Fibroblast of the conjunctiva (primary cell): Measurements from ENCODE around the gene DROSHA.
A peak's percentile ranks its signal among the peaks of the same experiment; 100 is the strongest.
"Not testable (repeated sequence)": the region's sequence is repeated elsewhere in the genome, so short reads cannot be mapped to it uniquely, and the experiment has no call there.

Source experiments
- DNase-seq: peaks from one replicate; pipeline ENCODE4 v3.0.0-alpha.2; 2010; ENCODE audit warnings: low read depth

Gene DROSHA

GRCh38 chr5:31531888-31532547 is at the start of gene DROSHA, which contains the start of gene C5orf22:
DROSHA (minus strand) TSS chr5:31532093; CDS start chr5:31529059, 3,034 bp downstream.
C5orf22 (plus strand) TSS chr5:31532301; CDS start chr5:31532393, 92 bp downstream.
- DNase-seq = peak; percentile 87

GRCh38 chr5:31579558-31579957 is 47.7 kb upstream of the DROSHA start:
- no peak for DNase-seq

GRCh38 chr5:31577438-31577837 is 45.5 kb upstream of the DROSHA start:
- DNase-seq = no peak

- no peak for DNase-seq
These were observed 42.9 kb upstream of the DROSHA start for GRCh38 chr5:31574772-31575171.

- DNase-seq = no peak
These were observed 41.7 kb upstream of the DROSHA start for GRCh38 chr5:31573494-31574142.

GRCh38 chr5:31569068-31569467 is 37.2 kb upstream of the DROSHA start:
- no peak for DNase-seq

- no peak for DNase-seq
These were observed 36.5 kb upstream of the DROSHA start for GRCh38 chr5:31568302-31568835.

- not testable (repeated sequence) for DNase-seq
These were observed 34.5 kb upstream of the DROSHA start for GRCh38 chr5:31566362-31566761.

- DNase-seq = no peak
These were observed 31.3 kb upstream of the DROSHA start for GRCh38 chr5:31563216-31563615.

- no peak for DNase-seq
These were observed 30.1 kb upstream of the DROSHA start for GRCh38 chr5:31561946-31562345.

GRCh38 chr5:31559942-31560341 is 28.0 kb upstream of the DROSHA start:
- DNase-seq = no peak

- no peak for DNase-seq
These were observed 24.6 kb upstream of the DROSHA start for GRCh38 chr5:31556461-31556860.

GRCh38 chr5:31554552-31554951 is 22.7 kb upstream of the DROSHA start:
- DNase-seq = no peak

GRCh38 chr5:31553863-31554262 is 22.0 kb upstream of the DROSHA start:
- DNase-seq = no peak

- DNase-seq = no peak
These were observed 20.0 kb upstream of the DROSHA start for GRCh38 chr5:31551878-31552277.

GRCh38 chr5:31549114-31549513 is 17.2 kb upstream of the DROSHA start:
- DNase-seq = not testable (repeated sequence)

GRCh38 chr5:31537851-31538250 is 6.0 kb upstream of the DROSHA start:
- DNase-seq = no peak

- no peak for DNase-seq
These were observed 5.5 kb upstream of the DROSHA start for GRCh38 chr5:31537349-31537748.

GRCh38 chr5:31536873-31537272 is 5.0 kb upstream of the DROSHA start:
- DNase-seq = no peak

- DNase-seq = no peak
These were observed 2.7 kb upstream of the DROSHA start for GRCh38 chr5:31534527-31535046.

- no peak for DNase-seq
These were observed 378 bp downstream of the DROSHA start for GRCh38 chr5:31531543-31531887.

GRCh38 chr5:31530541-31531265 is 1.2 kb downstream of the DROSHA start:
- DNase-seq = no peak

GRCh38 chr5:31523041-31523440 is 8.9 kb downstream of the DROSHA start:
- DNase-seq = no peak
